GM18498 (cell line): ENCODE results near the gene SLC16A10.
A peak's percentile ranks its signal among the peaks of the same experiment; 100 is the strongest.
"Not testable (repeated sequence)": the region's sequence is repeated elsewhere in the genome, so short reads cannot be mapped to it uniquely, and the experiment has no call there.

Experiments used
- ATAC-seq: cut with Tn5 transposase; IDR thresholded peaks from one replicate; pipeline ENCODE4 v1.9.1; 2021; ENCODE audit warnings: mild to moderate bottlenecking, moderate library complexity; ENCODE audit not compliant: unreplicated experiment

The SLC16A10 gene

DNA sequence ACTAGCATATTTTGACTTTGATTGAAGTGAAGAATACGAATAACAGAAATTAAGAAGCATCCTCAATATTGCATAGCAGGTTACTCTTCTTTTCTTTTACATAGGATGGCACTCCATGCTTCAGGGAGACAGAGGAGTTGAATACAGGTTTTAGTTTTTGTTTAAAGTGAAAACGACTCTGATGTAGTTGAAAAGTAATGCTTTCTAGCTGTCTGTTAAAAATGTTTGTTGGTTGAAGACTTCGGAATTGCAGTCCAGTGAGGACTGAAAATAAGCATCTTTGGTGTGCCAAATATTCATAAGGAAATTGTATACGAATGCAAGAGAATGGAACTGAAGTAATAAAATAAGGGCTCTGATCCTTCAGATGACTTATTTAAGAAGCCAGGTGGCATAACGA lies 618 bp upstream of the SLC16A10 start:
- no peak for ATAC-seq

DNA sequence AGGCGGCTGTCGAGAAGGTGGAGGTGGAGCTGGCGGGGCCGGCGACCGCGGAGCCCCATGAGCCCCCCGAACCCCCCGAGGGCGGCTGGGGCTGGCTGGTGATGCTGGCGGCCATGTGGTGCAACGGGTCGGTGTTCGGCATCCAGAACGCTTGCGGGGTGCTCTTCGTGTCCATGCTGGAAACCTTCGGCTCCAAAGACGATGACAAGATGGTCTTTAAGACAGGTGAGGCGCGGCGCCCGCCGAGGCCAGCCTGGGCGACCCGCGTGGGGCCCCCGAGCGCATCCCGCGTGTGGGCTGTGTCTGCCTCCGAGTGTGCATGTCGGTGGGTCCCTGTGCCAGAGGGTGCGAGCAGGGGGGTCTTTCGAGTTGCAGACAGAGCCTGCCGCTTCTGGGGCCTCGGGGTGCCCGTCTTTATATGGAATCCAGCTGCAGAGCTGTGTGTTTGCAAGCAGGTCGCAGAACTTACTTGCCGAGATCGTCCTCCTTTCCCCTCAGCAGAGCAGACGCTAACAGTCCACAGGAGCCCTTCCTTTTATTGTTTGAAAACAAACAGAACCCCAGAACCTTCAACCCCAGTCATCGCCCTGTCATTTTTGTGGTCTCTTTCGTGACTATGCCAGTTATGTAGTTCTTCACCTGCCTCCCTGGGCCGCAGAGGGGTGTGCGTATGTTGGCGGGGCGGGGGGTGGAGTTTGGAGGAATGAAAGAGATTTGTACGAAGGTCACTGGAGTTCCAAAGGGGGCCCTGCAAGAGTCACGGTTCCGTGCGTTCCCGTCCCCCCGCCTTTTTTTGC lies 766 bp downstream of the SLC16A10 start:
- peak; percentile 12 for ATAC-seq

DNA sequence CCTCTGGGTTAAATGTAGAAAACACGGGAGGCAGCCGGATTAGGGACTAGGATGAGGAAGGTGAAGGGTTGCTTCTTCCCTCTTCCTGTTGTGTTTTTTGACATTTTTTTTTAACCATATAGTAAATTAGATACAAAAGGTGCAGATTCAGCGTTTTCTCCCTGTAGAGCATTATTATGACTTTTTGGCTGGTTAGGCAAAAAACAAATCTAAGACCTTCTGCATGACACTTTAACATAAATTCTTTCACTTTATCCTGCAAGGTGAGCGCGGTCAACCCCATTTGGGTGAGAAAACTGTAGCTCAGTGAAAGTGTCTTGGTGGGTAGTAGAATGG lies 1.3 kb downstream of the SLC16A10 start:
- ATAC-seq: no peak

GRCh38 chr6:111090766-111091165 lies 3.5 kb downstream of the SLC16A10 start:
- ATAC-seq: no peak

DNA sequence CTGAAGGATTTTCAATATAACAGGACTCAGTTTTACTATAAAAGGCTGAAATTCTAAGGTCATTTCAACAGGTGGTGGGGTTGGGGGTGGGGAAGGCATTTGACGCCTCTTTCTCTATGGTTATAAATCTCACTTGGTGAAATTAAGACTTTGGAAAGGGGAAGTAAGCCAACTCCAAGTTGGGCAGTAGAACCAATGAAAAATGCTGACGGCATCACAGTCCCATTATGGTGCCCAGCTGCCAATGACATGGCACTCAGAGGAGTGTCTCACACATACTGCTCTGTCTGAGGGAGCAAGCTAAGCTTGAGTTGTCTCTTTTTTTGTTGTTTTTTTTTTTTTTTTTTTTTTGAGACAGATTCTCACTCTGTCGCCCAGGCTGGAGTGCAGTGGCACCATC lies 4.7 kb downstream of the SLC16A10 start:
- ATAC-seq: no peak

DNA sequence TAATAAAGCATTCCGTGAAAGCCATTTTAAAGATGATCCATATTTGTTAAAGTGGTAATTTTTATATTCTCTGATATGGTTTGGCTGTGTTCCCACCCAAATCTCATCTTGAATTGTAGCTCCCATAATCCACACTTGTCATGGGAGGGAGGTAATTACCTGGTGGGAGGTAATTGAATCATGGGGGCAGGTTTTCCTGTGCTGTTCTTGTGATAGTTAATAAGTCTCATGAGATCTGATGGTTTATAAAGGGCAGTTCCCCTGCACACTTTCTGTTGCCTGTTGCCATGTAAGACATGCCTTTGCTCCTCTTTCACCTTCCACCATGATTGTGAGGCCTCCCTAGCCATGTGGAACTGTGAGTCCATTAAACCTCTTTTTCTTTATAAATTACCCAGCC lies 8.2 kb downstream of the SLC16A10 start:
- ATAC-seq: not testable (repeated sequence)

DNA sequence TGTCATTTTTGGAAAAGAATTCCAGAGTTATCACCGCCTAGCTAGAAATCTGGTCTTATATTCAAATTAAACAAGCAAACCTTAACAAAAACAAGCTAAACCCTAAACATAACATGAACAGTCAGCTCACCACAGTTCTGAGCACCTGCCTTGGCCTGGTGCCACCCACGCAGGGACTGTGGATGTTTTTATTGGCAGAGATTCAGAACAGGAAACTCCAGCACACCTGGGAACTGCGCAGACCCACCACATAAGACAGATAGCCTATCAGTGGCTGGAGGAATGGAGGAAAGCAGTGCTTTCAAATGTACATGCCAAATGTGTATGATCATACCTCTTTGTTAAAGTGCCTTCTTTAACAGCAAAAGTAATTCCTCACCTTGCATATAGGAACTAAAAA lies 8.9 kb downstream of the SLC16A10 start:
- no peak for ATAC-seq

DNA sequence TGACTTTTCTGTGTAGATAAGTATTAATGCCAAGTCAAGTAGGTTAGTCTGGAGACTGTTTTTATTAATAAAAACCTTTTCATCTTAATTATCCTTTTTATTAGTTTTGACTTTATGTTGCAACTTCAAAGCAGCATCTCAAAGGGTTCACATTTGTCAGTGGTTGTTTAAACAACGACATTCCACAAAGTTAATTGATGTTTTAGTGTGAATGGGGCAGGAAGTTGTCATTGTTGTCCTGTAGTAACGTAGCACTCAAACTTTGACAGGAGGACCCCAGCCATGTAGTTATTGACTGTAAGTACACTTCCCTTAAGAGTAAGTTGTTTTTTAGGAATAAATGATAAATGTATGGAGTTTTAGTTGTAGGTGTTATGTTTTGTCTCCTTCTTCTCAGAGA lies 11.3 kb downstream of the SLC16A10 start:
- ATAC-seq: no peak

GRCh38 chr6:111101987-111102386 lies 14.7 kb downstream of the SLC16A10 start:
- ATAC-seq: no peak

DNA sequence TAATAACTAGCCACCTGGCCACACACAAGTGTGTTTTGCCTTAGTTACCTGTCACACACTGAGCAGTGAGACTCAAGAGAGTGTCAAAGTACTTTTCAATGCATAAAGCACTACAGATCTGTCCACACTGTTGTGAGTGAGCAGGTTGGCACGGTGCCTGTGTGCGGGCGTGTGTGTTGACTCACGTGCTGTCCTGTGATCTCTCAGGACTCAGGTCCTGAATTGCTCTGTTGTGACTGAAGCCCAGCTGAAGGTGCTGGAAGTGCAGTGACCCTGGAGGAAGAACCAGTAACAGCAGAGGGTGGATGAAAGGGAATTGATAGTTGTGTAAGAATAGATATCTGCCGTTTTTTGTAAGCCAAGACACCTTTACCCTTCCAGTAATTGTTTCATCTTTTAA lies 18.3 kb downstream of the SLC16A10 start:
- ATAC-seq: no peak

DNA sequence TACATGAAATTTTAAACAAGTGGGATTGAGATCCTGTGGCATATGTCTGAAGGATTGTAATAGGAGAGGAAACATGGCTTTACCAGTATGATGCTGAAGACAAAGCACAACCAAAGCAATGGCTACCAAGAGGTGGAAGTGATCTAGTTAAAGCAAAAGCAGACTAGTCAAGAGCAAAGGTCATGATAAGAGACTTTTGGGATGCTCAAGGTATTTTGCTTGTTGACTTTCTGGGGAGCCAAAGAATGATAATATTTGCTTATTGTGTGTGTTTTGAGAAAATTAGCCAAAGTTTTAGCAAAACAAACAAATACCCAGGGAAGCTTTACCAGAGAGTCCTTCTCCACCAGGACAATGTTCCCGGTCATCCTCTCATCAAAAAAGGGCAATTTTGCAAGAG lies 20.3 kb downstream of the SLC16A10 start:
- no peak for ATAC-seq

DNA sequence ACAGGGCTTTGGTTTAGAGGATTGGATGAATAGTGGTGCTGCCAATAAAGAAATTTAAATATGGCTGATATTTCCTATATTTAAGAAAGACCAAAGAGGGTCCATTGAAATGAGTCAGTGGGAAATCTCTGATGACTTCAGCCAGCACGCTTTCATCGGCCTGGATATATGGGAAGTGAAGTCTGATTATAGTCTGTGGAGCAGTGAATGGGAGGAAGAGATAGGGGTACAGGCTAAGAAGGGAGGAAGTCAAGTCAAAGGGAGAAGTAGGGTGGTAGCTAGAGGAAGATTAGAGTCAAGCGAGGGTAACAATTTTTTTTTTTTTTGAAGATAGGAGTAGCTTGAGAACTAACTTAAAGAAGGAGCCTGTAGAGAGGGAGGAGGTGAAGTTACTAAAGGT lies 22.7 kb downstream of the SLC16A10 start:
- ATAC-seq: no peak

DNA sequence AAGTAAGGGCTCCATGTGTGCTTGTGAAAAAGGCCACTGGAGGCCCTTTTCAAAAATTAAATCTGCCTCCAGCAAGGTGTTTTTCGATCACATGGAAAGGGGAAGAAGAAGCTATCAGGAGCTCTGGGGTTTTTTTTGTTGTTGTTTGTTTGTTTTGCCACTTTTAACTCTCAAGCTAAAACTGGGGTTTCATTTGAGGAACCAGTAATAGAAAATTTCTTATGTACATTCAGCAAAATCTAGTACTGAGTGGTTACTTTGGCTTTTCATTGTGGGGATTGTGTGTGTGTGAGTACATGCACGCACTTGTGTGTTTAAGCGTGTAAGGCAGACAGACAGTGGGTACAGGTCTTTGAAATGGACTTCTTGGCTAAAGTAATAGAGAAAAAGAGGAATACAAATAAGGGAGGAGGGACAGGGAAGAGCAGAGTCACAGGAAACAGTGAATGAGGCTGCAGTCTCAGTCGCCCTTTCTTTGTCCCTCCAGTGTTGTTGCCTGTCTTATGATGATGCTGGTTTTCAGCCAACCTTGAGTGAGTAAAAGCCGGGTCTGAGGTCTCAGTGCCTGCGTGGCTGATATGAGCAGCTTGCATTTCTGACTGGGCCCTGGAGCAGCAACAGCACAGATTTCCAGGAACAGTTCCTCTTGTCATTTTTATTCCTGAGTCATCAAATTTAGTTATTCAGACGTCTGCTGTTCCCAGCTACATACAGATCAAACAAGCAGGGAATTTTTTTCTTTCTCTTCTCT lies 26.2 kb downstream of the SLC16A10 start:
- ATAC-seq: no peak

DNA sequence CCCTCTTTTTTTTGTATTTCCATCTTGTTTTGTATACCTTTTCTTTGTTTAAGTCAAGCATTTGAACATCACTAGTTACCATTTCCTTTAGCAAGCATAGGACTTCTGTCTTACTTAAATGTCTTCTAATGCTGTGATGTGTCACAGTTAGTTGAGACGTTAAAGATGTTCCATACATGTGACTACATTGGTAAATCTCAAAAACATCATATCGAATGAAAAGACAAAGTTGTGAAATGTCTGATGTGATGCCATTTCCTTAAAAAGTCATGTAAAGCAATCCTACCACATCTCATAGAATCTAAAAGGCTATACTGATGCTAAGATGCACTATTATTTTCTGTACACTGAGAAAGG lies 26.8 kb downstream of the SLC16A10 start:
- ATAC-seq: no peak

GRCh38 chr6:111114482-111114881 lies 27.2 kb downstream of the SLC16A10 start:
- ATAC-seq: no peak

- no peak for ATAC-seq
Observed at GRCh38 chr6:111118826-111119225, 31.5 kb downstream of the SLC16A10 start.

DNA sequence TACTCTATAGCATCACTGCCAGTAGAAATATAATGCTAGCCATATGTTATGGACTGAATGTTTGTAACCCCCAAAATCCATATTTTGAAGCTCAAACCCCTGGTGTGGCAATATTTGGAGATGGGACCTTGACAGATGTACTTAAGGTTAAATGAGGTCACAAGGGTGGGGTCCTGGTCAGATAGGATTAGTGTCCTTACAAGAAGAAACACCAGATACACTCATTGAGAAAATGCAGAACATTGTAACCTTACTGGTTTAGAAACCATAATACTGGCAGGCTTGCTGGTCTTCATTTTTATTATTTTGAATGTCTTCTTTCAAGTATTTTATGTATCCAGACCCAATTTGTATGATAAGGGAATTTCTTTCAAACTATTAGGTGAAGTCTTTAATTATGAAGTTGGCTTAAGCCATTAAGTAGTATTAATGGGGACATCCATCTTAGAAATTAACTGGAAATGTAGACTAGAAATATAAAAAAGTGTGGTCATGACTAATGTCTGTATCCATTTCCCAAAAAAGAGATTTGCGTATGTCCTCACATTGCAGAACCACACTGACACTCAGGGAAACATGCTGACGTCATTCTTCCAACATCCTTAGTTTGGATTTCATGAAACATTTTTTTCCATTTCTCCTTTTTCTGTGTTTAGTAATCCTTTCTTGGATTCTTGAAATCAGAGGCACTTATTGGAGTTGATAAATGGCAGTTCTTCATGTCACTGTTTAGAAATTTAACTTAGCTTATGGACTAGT lies 32.4 kb downstream of the SLC16A10 start:
- no peak for ATAC-seq

DNA sequence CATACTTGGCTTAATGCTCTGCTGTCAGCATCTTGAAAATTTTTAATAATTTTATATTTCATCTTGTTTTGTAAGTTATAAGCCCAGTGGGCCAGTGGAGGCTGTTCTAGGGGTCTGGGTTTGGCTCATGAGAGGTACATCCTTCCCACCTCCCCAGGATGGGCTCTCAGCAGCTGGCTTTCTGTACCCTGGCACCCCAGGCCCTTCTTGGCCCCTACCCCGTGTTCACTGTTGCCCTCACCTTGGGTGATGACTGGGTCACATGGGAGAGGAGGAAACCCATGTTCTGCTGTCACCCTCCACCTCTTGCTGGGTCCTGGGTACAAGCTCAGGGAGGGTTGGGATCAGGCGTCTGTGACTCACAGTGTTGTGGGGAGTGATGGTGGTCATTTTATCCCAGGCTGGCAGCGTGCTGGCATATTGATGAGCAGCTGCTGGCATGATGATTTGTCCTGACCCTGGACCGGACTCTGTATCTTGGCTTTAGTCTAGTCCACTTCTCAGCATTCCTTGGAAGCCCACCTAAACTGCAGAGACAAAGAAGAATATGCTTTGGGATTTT lies 34.6 kb downstream of the SLC16A10 start:
- ATAC-seq: no peak

- ATAC-seq: no peak
Observed at GRCh38 chr6:111122458-111123286, 35.4 kb downstream of the SLC16A10 start.

DNA sequence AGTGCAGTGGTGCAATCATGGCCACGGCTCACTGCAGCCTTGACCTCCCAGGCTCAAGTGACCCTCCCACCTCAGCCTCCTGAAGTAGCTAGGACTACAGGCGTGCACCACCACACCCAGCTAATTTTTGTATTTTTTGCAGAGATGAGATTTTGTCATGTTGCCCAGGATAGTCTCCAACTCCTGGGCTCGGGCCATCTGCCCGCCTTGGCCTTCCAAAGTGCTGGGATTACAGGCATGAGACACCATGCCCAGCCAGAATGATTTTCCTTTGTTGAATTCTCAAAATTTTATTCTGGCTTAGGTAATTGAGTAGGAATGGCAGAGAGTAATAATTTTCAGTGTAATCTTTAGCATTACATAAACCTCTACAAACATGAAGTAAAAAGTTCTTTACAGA lies 37.1 kb downstream of the SLC16A10 start:
- ATAC-seq: no peak

- no peak for ATAC-seq
Observed at GRCh38 chr6:111129013-111129412, 41.7 kb downstream of the SLC16A10 start.
